GM12801 (cell line): ENCODE measurements around the gene GPR171.

Experiments
- CTCF ChIP-seq: IDR thresholded peaks from one replicate; pipeline ENCODE4 v1.5.1; 2011; ENCODE audit warnings: control low read depth; ENCODE audit not compliant: insufficient read length; ENCODE audit errors: extremely low read depth

Gene GPR171

DNA sequence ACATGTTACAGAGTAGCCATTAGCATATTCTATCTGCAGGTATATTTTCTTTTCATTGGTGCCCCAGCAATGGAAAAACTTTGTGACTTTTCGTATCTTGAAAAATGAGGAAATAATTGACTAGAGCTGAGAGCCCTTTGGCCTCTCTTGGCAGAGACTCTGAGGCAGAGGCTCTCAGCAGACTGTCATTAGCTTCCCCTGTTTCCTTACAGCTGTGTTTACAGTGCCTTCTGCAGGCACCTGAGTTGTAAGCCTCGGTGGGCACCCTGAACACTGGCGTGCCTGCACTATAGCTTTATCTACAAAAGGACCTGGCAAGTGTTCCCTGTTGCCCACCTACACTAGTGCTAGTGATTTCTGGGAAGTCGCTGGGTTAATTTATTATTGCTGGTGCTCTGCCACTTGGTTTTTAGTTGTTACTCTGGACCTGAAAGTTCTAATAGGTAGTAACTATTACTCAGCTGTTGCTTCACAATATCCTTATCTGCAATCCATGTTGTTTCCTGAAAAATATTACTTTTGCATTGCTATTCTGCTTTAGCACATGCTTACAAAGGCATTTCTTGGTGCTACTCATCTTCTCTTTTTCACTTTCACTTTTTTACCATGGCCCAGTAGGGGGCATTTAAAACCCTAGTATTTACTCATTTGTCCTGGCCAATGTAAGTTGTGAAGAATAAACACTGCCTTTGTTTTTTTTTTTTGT is 7.8 kb upstream of the GPR171 start:
- TF ChIP-seq CTCF, result no peak

DNA sequence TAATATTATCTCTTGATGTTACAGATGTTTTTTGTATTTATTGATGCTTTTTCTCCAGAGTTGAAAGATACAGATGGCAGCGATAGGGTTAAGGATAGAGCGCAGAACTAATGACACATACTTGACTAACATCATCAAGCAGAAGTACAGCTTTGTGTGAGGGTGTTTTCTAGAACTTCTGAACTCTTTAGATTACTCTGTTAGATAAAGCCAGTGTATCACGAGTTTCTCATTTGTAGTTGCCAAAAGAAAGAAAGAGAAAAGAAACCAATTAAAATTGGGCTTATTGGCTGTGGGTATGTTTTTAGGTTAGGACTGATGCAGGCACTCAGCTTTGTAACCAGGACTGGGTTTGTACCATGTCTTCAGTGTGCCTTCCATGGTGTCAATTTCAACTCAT is 6.6 kb upstream of the GPR171 start:
- no peak for TF ChIP-seq CTCF

- TF ChIP-seq CTCF, result no peak
Observed at GRCh38 chr3:151206201-151206600, 3.2 kb upstream of the GPR171 start.

GRCh38 chr3:151205482-151205881 is 2.5 kb upstream of the GPR171 start:
- TF ChIP-seq CTCF, result no peak

DNA sequence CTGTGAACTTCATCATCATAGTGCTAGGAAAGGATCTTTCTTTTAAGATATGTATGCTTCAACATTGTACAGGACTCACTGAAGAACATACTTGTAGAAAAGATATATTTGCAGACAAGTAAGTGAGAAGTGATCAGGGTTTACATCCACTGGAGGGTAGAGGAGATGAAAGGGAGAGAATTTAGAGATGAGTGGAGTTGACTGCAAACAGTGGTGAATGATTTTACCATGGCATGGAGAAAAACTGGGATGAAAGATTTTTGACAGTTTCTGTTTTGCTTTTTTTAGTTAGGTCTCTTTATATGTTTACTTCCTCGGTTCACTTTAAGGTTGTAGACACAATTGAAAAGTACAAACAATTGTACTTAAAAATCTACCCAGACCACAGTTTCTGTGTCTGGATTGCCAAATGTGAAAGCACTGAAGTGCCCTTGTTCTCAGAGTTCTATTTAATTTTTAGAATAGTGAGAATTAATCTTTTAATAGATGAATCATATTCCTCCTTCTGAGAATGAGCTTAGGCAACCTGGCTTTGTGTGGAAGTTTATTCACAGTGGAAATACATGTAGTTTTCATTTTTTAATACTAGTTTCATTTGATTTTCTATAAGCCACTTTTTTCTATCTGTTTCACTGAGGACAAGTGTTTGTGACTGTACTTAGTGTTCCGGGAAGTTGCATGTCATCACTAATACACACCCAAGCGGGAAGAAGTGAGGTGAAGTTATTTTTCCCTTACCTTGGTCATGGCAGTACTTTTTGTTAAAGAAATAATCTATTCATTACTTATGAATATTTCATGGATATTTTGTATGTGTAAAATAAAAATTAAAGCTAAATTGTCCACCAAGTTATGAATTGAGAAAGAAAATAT is 1.8 kb upstream of the GPR171 start:
- TF ChIP-seq CTCF, result no peak

DNA sequence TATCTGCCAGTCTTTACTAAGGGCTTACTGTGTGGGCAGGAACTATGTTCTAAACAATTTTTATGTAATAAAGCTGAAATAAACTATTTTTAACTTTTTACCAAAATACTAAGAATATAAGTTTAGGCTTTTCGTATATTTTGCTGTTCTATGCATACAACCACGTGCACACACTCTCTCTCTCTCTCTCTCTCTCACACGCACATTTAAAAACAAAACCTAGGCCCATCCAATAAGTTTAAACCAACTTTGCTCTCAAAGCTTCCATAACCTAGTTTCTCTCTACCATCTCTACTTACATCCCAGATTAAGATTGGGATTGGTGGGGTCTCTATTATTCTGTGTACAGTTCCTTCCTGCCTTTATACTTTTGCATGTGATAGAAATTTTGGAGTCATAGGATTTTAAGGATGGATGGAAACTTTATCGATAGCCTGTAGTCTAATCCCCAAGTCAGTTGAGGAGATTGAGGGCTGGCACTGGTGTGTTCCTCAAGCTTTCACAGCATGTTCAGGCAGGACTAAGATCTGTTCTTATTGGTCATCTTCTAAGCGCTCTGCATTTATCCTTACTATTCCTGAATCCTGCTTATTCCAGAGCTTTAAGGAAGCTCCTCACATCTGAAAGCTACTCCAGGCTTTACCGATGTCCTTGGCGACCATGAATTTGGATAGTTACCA is 1.8 kb downstream of the GPR171 start:
- no peak for TF ChIP-seq CTCF

GRCh38 chr3:151200586-151200985 is 2.4 kb downstream of the GPR171 start:
- no peak for TF ChIP-seq CTCF
